Esophagus muscularis mucosa (tissue), 4 donors: Measurements from ENCODE around the gene CHI3L2. TPM values are rescaled to one million over a fixed set of nuclear protein-coding genes. Genes with fewer than 3 reads are reported as not detected.
"Not testable (repeated sequence)": the region's sequence is repeated elsewhere in the genome, so short reads cannot be mapped to it uniquely, and the experiment has no call there.

Experiments
- DNase-seq: peaks from one replicate; pipeline ENCODE4 v3.0.0-alpha.2; 2017; ENCODE audit errors: extremely low spot score
- H3K27ac ChIP-seq, 4 donors: fragments of 200-600 bp; sonication (generic); replicated peaks in 1 of 4; 1 replicate in 3 of 4; 2 replicates in 1 of 4; pipeline ENCODE4 v1.5.1; 2016 to 2019; ENCODE audit warnings: mild to moderate bottlenecking in 1 of 4
- H3K27me3 ChIP-seq, 4 donors: fragments of 200-600 bp; sonication (generic); one replicate each; pipeline versions ENCODE4 v1.5.1 to v1.6.0; 2016 to 2019
- H3K36me3 ChIP-seq, 4 donors: fragments of 200-600 bp; sonication (generic); one replicate each; pipeline ENCODE4 v1.5.1; 2016 to 2019
- H3K4me1 ChIP-seq, 4 donors: fragments of 200-600 bp; sonication (generic); one replicate each; pipeline ENCODE4 v1.5.1; 2016 to 2019
- H3K4me3 ChIP-seq, 4 donors: fragments of 200-600 bp; sonication (generic); 1 replicate in 2 of 4; 2 replicates in 2 of 4; pipeline ENCODE4 v1.5.1; 2016 to 2019; ENCODE audit warnings: mild to moderate bottlenecking in 4 of 4, moderate library complexity in 1 of 4
- H3K9me3 ChIP-seq, 4 donors: fragments of 200-600 bp; sonication (generic); 1 replicate in 3 of 4; 2 replicates in 1 of 4; pipeline ENCODE4 v1.5.1; 2016 to 2019
- EP300 ChIP-seq: sonication (generic); formaldehyde crosslinking; IDR thresholded peaks from one replicate; pipeline ENCODE4 v1.6.1; 2017; ENCODE audit warnings: antibody characterized with exemption
- POLR2A ChIP-seq: fragments of 450-650 bp; IDR thresholded peaks from one replicate; pipeline ENCODE4 v1.6.1; 2017; ENCODE audit warnings: antibody characterized with exemption, moderate library complexity, mild to moderate bottlenecking, low read depth
- POLR2AphosphoS5 ChIP-seq, 2 donors: sonication (generic); formaldehyde crosslinking; IDR thresholded peaks; one replicate each; pipeline ENCODE4 v1.6.1; 2017; ENCODE audit warnings: antibody characterized with exemption in 2 of 2
- WGBS: methylation state at CpG from one replicate; pipeline ENCODE4 v1.1.5; 2018; 5-methylcytosine and 5-hydroxymethylcytosine counted together
- intact Hi-C: fragments of 100-400 bp; cut with DNase I; formaldehyde crosslinking; loops from one replicate; pipeline ENCODE4 v1.15.1; 2023
- total RNA-seq, 4 donors: library from RNA; depleted of rRNA; stranded (reverse); fragments of >200 nt; gene quantifications; one replicate each; pipeline versions ENCODE4 v1.1.0 to v1.2.1, GENCODE V29; 2016
- TF ChIP-seq, protein P1 (sequence below), 3 experiments: fragments of 200-600 bp in 2 of 3; fragments of 450-650 bp in 1 of 3; sonication (generic) in 2 of 3; IDR thresholded peaks; one replicate each; pipeline ENCODE4 v1.5.1; 2017 to 2019; ENCODE audit warnings: antibody characterized with exemption in 3 of 3, mild to moderate bottlenecking in 2 of 3, moderate library complexity in 1 of 3

Gene CHI3L2
- total RNA-seq, 4 donors from 2014 or later, result 1.7 to 5.4 TPM; not detected in 2

DNA sequence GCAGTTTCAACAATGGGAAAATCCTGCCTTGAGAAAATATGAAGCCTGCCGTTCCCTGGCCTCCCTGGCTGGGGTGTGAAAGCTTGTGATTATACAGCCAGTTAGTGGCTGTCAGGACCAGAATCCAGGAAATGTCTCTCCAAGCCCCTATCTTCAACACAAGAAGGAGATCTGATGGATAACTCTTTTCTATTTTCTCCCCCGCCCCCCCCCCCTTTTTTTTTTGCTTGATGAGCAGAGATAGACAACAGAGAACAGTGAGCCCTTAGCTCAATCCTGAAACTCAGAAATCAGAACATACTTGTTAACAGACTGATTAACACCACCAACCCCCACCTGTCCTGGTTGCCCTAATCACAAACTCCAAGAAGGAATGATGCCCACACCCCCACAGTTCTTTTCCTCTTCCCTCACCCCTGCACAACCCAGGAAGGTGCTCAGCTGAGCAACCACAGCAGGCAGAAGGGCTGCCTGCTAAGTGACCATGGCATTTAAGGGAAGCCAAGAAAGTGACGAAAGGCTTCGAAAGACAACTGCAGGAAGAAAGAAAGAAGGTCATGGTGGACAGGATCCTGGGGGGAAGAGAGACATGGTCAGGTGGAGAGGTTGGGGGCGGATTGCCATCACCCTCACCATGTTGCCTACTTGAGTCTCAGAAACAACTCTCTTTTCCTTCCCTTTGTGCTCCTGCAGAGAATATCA is 14.7 kb upstream of the CHI3L2 start:
- H3K4me1 ChIP-seq, result no peaks in the 10 kb centered on the region
- 83% methylated on average over 5 of the region's 5 CpGs for WGBS
- TF ChIP-seq, protein P1, sequence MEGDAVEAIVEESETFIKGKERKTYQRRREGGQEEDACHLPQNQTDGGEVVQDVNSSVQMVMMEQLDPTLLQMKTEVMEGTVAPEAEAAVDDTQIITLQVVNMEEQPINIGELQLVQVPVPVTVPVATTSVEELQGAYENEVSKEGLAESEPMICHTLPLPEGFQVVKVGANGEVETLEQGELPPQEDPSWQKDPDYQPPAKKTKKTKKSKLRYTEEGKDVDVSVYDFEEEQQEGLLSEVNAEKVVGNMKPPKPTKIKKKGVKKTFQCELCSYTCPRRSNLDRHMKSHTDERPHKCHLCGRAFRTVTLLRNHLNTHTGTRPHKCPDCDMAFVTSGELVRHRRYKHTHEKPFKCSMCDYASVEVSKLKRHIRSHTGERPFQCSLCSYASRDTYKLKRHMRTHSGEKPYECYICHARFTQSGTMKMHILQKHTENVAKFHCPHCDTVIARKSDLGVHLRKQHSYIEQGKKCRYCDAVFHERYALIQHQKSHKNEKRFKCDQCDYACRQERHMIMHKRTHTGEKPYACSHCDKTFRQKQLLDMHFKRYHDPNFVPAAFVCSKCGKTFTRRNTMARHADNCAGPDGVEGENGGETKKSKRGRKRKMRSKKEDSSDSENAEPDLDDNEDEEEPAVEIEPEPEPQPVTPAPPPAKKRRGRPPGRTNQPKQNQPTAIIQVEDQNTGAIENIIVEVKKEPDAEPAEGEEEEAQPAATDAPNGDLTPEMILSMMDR (IDR thresholded peaks at IDR 0.05), result no peak
- no peak for TF ChIP-seq POLR2AphosphoS5 (IDR thresholded peaks at IDR 0.05)
- TF ChIP-seq POLR2A, result no peak
- no peak for TF ChIP-seq EP300
- H3K27ac ChIP-seq, result no peak overlapping the region
- no peaks in the 10 kb centered on the region for H3K36me3 ChIP-seq
- H3K4me3 ChIP-seq, result no peak overlapping the region
- H3K27me3 ChIP-seq, result peaks cover 0 to 4% (median 0%) of the 10 kb centered on the region in 4 donors
- peaks cover 0 to 4% (median 0%) of the 10 kb centered on the region in 4 donors for H3K9me3 ChIP-seq
- intact Hi-C loops, result no loop called here
- no peak for DNase-seq

DNA sequence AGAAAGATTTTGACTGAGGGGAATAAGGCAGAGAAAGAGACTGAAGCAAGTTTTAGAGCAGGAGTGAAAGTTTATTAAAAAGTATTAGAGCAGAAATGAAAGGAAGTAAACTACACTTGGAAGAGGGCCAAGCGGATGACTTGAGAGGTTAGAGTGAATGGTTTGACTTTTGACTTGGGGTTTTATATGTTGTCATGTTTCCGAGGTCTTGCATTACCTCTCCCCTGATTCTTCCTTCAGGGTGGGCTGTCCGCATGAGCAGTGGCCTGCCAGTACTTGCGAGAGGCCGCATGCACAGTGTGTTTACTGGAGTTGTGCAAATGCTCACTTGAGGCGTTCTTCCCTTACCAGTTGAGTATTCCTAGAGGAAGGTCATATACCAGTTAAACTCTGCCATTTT is 14.1 kb upstream of the CHI3L2 start:
- no peak overlapping the region for H3K27ac ChIP-seq
- no peaks in the 10 kb centered on the region for H3K4me1 ChIP-seq
- H3K36me3 ChIP-seq, result no peaks in the 10 kb centered on the region
- 72% methylated on average over 6 of the region's 6 CpGs for WGBS
- no peak for TF ChIP-seq POLR2AphosphoS5 (IDR thresholded peaks at IDR 0.05)
- TF ChIP-seq, protein P1 (IDR thresholded peaks at IDR 0.05), result no peak
- no peak for TF ChIP-seq EP300
- TF ChIP-seq POLR2A, result no peak
- intact Hi-C loops, result no loop called here
- H3K4me3 ChIP-seq, result no peak overlapping the region
- DNase-seq, result no peak
- H3K9me3 ChIP-seq, result peaks cover 0 to 4% (median 0%) of the 10 kb centered on the region in 4 donors
- H3K27me3 ChIP-seq, result peaks cover 0 to 4% (median 0%) of the 10 kb centered on the region in 4 donors

DNA sequence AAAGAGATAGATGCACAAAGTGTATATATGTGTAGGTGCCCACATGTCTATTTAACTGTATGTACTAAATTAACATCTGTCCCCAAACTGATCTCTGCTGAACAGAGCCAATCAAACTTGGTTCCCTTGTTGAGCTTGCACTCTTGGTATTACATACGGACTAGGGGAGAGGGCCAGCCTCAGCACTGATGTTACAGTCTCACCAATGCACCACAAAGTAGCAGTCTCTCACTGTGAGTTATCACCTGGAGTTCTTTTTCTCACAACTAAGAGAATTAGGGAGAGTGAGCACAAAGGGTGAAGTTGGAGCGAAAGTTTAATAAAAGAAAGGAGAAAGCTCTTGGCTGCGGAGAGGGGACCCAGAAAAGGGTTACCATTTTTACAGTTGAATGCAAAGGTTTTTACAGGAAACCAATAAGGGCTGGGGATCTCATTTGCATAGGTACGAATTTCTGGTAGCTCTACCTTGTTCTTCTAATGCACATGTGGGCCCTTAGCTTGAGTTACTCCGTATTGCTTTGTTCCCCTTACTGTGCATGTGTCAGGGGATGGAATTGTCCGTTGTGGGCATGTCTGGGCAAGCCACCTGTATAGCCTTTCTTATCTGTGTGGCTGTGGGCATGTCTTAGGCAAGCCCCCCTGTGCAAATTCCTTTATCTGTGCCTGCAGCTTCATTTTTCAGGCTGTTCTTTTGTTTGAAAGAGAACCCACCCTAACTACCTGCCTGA is 13.3 kb upstream of the CHI3L2 start:
- Histone ChIP-seq H3K9me3 (peaks cover 0 to 4% (median 0%) of the 10 kb centered on the region in 4 donors), H3K36me3 (no peaks in the 10 kb centered on the region), H3K27ac (no peak overlapping the region), H3K27me3 (peaks cover 0 to 4% (median 0%) of the 10 kb centered on the region in 4 donors), H3K4me1 (no peaks in the 10 kb centered on the region), H3K4me3 (no peak overlapping the region)
- intact Hi-C loops, result no loop called here
- no peak for DNase-seq
- TF ChIP-seq POLR2A (no peak), POLR2AphosphoS5 (IDR thresholded peaks at IDR 0.05) (no peak), EP300 (no peak)
- TF ChIP-seq, protein P1 (IDR thresholded peaks at IDR 0.05), result no peak
- WGBS, result 83% methylated on average over 5 of the region's 6 CpGs

DNA sequence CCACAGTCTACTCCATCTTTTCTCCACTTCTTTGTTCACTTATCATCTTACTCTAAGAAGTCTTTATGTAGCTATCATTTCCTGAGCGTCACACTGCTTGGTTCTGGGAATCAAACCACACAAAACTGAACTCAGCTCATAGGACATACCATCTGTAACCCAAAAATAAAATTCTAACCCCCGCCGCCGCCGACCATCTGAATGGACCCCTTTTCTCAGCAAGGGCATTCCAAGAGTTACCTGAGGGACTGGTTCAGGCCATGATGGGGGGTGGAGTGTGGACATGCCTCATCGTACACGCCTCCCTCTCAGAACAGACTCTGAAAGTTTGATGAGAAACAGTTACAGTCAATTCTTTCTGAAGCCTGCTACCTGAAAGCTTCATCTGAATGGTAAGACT is 12.6 kb upstream of the CHI3L2 start:
- TF ChIP-seq POLR2A (no peak), EP300 (no peak)
- intact Hi-C loops, result no loop called here
- no peak overlapping the region for H3K4me3 ChIP-seq
- peaks cover 0 to 4% (median 0%) of the 10 kb centered on the region in 4 donors for H3K27me3 ChIP-seq
- no peaks in the 10 kb centered on the region for H3K36me3 ChIP-seq
- no peak for DNase-seq
- H3K4me1 ChIP-seq, result no peaks in the 10 kb centered on the region
- H3K27ac ChIP-seq, result no peak overlapping the region
- 91% methylated on average over 7 of the region's 7 CpGs for WGBS
- H3K9me3 ChIP-seq, result peaks cover 0 to 4% (median 0%) of the 10 kb centered on the region in 4 donors

DNA sequence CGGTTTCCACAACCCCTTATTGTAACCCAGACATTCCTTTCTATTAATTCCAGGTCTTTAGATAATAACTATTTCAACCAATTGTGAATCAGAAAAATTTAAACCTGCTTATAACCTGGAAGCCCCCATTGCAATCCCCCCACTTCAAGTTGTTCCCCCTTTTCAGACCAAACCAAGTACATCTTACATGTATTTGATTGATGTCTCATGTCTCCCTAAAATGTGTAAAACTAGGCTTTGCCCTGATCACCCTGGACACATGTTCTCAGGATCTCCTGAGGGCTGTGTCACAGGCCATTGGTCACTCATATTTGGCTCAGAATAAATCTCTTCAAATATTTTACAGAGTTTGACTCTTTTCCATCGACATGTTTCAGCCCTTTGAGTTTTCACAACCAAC is 12.2 kb upstream of the CHI3L2 start:
- H3K36me3 ChIP-seq, H3K9me3 ChIP-seq, H3K4me3 ChIP-seq, H3K4me1 ChIP-seq, H3K27me3 ChIP-seq, H3K27ac ChIP-seq, DNase-seq, intact Hi-C loops: not testable (repeated sequence)
- 86% methylated on average over 2 of the region's 2 CpGs for WGBS
